ENCODE data around the gene SIL1. TPM values are rescaled to one million over a fixed set of nuclear protein-coding genes. Genes with fewer than 3 reads are reported as not detected.
"Not testable (repeated sequence)": the region's sequence is repeated elsewhere in the genome, so short reads cannot be mapped to it uniquely, and the experiment has no call there.

The SIL1 gene
- total and polyA plus RNA-seq, 2 donors (not counting 1 experiment from before 2014, with no cell fraction given): 66.4 to 85.5 TPM

- no peaks in the 10 kb centered on the region for H4K20me1 ChIP-seq (ENCODE audit: control insufficient read depth, extremely low read depth, insufficient read depth, low read length)
- peak in 1 of 2 donors; percentile 10 for DNase-seq (ENCODE audit: low read depth in 2 of 2)
- no peak overlapping the region for H3K4me2 ChIP-seq (ENCODE audit: extremely low read depth, insufficient read depth, low read length)
- H3K4me1 ChIP-seq (ENCODE audit: control insufficient read depth, extremely low read depth, insufficient read depth, low read length): peaks cover 7% of the 10 kb centered on the region
- no peaks in the 10 kb centered on the region for H3K36me3 ChIP-seq (ENCODE audit: control insufficient read depth, insufficient read depth, low read length)
- no peak overlapping the region for H2AFZ ChIP-seq (ENCODE audit: low read length)
- no peak for TF ChIP-seq EZH2 (IDR thresholded peaks at IDR 0.05; ENCODE audit: low read length, missing control alignments)
- TF ChIP-seq, protein P1, sequence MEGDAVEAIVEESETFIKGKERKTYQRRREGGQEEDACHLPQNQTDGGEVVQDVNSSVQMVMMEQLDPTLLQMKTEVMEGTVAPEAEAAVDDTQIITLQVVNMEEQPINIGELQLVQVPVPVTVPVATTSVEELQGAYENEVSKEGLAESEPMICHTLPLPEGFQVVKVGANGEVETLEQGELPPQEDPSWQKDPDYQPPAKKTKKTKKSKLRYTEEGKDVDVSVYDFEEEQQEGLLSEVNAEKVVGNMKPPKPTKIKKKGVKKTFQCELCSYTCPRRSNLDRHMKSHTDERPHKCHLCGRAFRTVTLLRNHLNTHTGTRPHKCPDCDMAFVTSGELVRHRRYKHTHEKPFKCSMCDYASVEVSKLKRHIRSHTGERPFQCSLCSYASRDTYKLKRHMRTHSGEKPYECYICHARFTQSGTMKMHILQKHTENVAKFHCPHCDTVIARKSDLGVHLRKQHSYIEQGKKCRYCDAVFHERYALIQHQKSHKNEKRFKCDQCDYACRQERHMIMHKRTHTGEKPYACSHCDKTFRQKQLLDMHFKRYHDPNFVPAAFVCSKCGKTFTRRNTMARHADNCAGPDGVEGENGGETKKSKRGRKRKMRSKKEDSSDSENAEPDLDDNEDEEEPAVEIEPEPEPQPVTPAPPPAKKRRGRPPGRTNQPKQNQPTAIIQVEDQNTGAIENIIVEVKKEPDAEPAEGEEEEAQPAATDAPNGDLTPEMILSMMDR (conservative IDR thresholded peaks at IDR 0.05 in 1 of 2, IDR thresholded peaks at IDR 0.05 in 1 of 2; ENCODE audit: low read depth in 1 of 2, low read length in 2 of 2): peak; percentile 26 to 32
- no peaks in the 10 kb centered on the region for H3K27me3 ChIP-seq (ENCODE audit: control insufficient read depth, insufficient read depth, low read length)
- H3K9ac ChIP-seq (ENCODE audit: insufficient read depth, low read length): no peak overlapping the region
- H3K79me2 ChIP-seq (ENCODE audit: control insufficient read depth, insufficient read depth, low read length): peaks cover 8% of the 10 kb centered on the region
- H3K9me3 ChIP-seq (ENCODE audit: control insufficient read depth, insufficient read depth, low read depth, low read length): no peaks in the 10 kb centered on the region
- no peak overlapping the region for H3K27ac ChIP-seq (ENCODE audit: insufficient read depth, low read length)
- no peak overlapping the region for H3K4me3 ChIP-seq (replicated peaks in 1 of 4; ENCODE audit: control extremely low read depth in 1 of 4, insufficient read depth in 1 of 4, low read depth in 3 of 4, low read length in 4 of 4)
Measured at GRCh38 chr5:139193928-139194327, 4.2 kb downstream of the SIL1 start.

DNA sequence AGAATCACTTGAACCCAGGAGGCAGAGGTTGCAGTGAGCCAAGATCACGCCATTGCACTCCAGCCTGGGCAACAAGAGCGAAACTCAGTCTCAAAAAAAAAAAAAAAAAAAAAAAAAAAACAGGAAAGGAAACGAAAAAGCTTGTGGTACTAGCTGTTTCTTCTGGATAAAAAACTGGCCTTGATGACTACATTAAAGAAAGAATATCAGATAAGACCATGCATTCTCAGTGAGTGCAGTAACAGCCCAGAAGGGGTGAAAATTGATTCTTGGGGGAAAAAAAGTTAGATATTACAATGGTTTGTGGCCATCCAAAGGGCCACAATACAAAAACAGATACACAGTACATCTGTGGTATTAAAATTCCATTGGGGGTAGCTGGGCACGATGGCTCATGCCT is 5.3 kb downstream of the SIL1 start:
- H3K9me3 ChIP-seq (ENCODE audit: control insufficient read depth, insufficient read depth, low read depth, low read length); H3K36me3 ChIP-seq (ENCODE audit: control insufficient read depth, insufficient read depth, low read length); H3K27me3 ChIP-seq (ENCODE audit: control insufficient read depth, insufficient read depth, low read length); H3K27ac ChIP-seq (ENCODE audit: insufficient read depth, low read length); H3K9ac ChIP-seq (ENCODE audit: insufficient read depth, low read length); H2AFZ ChIP-seq (ENCODE audit: low read length); H3K4me1 ChIP-seq (ENCODE audit: control insufficient read depth, extremely low read depth, insufficient read depth, low read length); H3K4me3 ChIP-seq (replicated peaks in 1 of 4; ENCODE audit: control extremely low read depth in 1 of 4, insufficient read depth in 1 of 4, low read depth in 3 of 4, low read length in 4 of 4); H4K20me1 ChIP-seq (ENCODE audit: control insufficient read depth, extremely low read depth, insufficient read depth, low read length); H3K79me2 ChIP-seq (ENCODE audit: control insufficient read depth, insufficient read depth, low read length); DNase-seq (ENCODE audit: low read depth in 2 of 2); H3K4me2 ChIP-seq (ENCODE audit: extremely low read depth, insufficient read depth, low read length): not testable (repeated sequence)

DNA sequence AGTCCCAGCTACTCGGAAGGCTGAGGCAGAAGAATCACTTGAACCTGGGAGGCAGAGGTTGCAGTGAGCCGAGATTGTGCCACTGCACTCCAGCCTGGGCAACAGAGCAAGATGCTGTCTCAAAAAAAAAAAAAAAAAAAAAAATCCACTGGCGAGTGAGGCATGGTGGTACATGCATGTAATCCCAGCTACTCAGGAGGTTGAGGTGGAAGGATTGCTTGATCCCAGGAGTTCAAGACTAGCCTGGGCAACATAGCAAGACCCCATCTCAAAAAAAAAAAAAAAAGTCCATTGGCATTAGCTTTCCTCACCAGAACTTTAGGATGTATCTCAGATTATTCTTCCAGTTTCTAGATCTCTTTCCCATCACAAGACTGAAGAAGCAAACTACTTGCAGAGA is 6.2 kb downstream of the SIL1 start:
- H3K4me3 ChIP-seq (replicated peaks in 1 of 4; ENCODE audit: control extremely low read depth in 1 of 4, insufficient read depth in 1 of 4, low read depth in 3 of 4, low read length in 4 of 4): not testable (repeated sequence)

DNA sequence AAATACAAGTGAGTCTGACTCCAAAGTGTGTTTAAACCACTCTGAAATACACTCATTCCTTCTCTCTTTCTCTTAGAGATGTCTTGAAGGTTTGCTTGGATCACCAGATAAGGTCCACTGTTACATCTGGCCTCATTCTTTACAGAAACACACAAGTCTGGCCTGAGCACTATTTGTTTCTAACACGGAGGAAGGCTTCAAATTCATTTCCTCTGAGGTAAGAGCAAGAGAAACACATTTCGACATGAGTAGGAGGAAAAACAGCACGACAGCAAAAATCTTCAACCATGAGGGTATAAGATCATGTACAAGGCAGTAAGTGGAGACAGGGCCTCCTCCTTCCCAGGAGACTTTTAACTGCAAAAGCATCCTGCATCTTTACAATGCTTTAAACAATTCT is 8.0 kb downstream of the SIL1 start:
- H3K4me1 ChIP-seq (ENCODE audit: control insufficient read depth, extremely low read depth, insufficient read depth, low read length): peaks cover 7% of the 10 kb centered on the region
- no peak overlapping the region for H3K9ac ChIP-seq (ENCODE audit: insufficient read depth, low read length)
- no peaks in the 10 kb centered on the region for H3K36me3 ChIP-seq (ENCODE audit: control insufficient read depth, insufficient read depth, low read length)
- no peaks in the 10 kb centered on the region for H3K79me2 ChIP-seq (ENCODE audit: control insufficient read depth, insufficient read depth, low read length)
- no peaks in the 10 kb centered on the region for H4K20me1 ChIP-seq (ENCODE audit: control insufficient read depth, extremely low read depth, insufficient read depth, low read length)
- peak; percentile 82 to 87 for DNase-seq (ENCODE audit: low read depth in 2 of 2)
- H3K9me3 ChIP-seq (ENCODE audit: control insufficient read depth, insufficient read depth, low read depth, low read length): no peaks in the 10 kb centered on the region
- peak overlapping the region; percentile 3 for H3K4me2 ChIP-seq (ENCODE audit: extremely low read depth, insufficient read depth, low read length)
- TF ChIP-seq, protein P1 (conservative IDR thresholded peaks at IDR 0.05 in 1 of 2, IDR thresholded peaks at IDR 0.05 in 1 of 2; ENCODE audit: low read depth in 1 of 2, low read length in 2 of 2): no peak
- TF ChIP-seq EZH2 (IDR thresholded peaks at IDR 0.05; ENCODE audit: low read length, missing control alignments): no peak
- peak overlapping the region; percentile 44 for H3K27ac ChIP-seq (ENCODE audit: insufficient read depth, low read length)
- H3K27me3 ChIP-seq (ENCODE audit: control insufficient read depth, insufficient read depth, low read length): no peaks in the 10 kb centered on the region
- no peak overlapping the region for H2AFZ ChIP-seq (ENCODE audit: low read length)
- H3K4me3 ChIP-seq (replicated peaks in 1 of 4; ENCODE audit: control extremely low read depth in 1 of 4, insufficient read depth in 1 of 4, low read depth in 3 of 4, low read length in 4 of 4): no peak overlapping the region

More for the DNA sequence above, 6.2 kb downstream of the SIL1 start:
- H3K27ac ChIP-seq (ENCODE audit: insufficient read depth, low read length); H4K20me1 ChIP-seq (ENCODE audit: control insufficient read depth, extremely low read depth, insufficient read depth, low read length); H2AFZ ChIP-seq (ENCODE audit: low read length); H3K4me2 ChIP-seq (ENCODE audit: extremely low read depth, insufficient read depth, low read length); H3K79me2 ChIP-seq (ENCODE audit: control insufficient read depth, insufficient read depth, low read length); H3K9me3 ChIP-seq (ENCODE audit: control insufficient read depth, insufficient read depth, low read depth, low read length); H3K4me1 ChIP-seq (ENCODE audit: control insufficient read depth, extremely low read depth, insufficient read depth, low read length); H3K27me3 ChIP-seq (ENCODE audit: control insufficient read depth, insufficient read depth, low read length); H3K9ac ChIP-seq (ENCODE audit: insufficient read depth, low read length); H3K36me3 ChIP-seq (ENCODE audit: control insufficient read depth, insufficient read depth, low read length); DNase-seq (ENCODE audit: low read depth in 2 of 2): not testable (repeated sequence)

Data from fibroblast of lung (primary cell).